HUES6 (cell line): ENCODE data around the gene SLC16A5.

Experiments
- H3K27ac ChIP-seq: 2 replicates; pipeline ENCODE4 v1.7.0; 2013; ENCODE audit warnings: low read depth, mild to moderate bottlenecking, low read length, inconsistent platforms
- H3K27me3 ChIP-seq: 2 replicates; pipeline ENCODE4 v1.6.1; 2013; ENCODE audit warnings: low read length; ENCODE audit not compliant: control insufficient read depth, insufficient read depth
- H3K36me3 ChIP-seq: 2 replicates; pipeline ENCODE4 v1.6.1; 2013; ENCODE audit warnings: low read length; ENCODE audit not compliant: control insufficient read depth, insufficient read depth
- H3K4me1 ChIP-seq: 2 replicates; pipeline ENCODE4 v1.6.1; 2013; ENCODE audit warnings: low read length; ENCODE audit not compliant: control insufficient read depth, insufficient read depth
- H3K4me3 ChIP-seq: 2 replicates; pipeline ENCODE4 v1.5.1; 2013; ENCODE audit warnings: low read depth, low read length
- H3K9ac ChIP-seq: one replicate; pipeline ENCODE4 v1.6.1; 2013; ENCODE audit warnings: mild to moderate bottlenecking, low read length
- H3K9me3 ChIP-seq: 2 replicates; pipeline ENCODE4 v1.6.1; 2013; ENCODE audit warnings: low read depth, low read length; ENCODE audit not compliant: control insufficient read depth, insufficient read depth

The SLC16A5 gene

DNA sequence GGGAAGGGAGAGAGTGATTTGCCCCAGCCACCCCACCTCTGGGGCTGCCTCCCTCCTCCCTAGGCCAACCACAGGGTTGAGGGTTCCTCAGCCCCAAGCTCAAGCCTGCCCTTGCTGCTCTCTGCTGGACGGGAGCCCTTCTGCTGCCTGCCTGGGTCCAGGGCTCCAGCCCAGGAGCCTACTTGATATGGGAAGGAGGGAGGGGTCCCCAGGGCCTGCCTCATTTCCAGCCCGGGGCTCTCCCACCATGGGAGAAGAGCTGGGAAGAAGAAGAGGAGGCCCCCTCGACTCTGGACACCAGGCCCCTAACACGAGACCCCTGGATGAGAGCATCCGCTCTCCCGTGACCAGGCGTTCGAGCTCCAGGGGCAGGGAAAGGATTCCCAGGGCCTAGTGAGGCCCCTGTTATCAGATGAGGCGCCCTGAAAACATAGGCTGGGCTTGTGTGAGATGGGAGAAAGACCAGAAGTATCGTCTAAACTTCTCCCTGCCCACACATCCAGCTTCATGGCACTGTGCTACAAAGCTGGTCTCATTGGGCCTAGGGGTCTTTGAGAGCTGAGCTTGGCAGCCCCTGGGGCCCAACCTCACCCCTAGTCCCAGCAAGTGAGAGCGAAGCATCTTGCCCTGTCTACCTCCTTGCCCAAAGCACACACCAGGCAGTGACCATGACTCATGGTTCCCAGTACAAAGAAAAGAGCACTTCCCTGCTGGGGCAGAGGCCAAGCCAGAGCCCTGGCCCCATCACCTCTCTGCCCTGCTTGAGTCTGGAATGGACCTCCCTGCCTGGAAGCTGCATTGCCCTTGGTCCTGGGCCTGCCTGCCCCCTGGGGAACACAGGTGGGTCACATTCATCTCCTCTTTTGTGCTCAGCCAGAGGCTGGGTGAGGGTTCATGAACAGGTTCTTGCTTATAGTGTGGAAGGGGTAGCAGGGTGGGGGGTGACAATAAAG is 987 bp downstream of the SLC16A5 start:
- Histone ChIP-seq H3K27me3 (no peaks in the 10 kb centered on the region), H3K36me3 (no peaks in the 10 kb centered on the region), H3K9ac (peak overlapping the region; percentile 96), H3K27ac (peak overlapping the region; percentile 97), H3K9me3 (no peaks in the 10 kb centered on the region), H3K4me3 (peak overlapping the region; percentile 83), H3K4me1 (peaks cover 63% of the 10 kb centered on the region)

DNA sequence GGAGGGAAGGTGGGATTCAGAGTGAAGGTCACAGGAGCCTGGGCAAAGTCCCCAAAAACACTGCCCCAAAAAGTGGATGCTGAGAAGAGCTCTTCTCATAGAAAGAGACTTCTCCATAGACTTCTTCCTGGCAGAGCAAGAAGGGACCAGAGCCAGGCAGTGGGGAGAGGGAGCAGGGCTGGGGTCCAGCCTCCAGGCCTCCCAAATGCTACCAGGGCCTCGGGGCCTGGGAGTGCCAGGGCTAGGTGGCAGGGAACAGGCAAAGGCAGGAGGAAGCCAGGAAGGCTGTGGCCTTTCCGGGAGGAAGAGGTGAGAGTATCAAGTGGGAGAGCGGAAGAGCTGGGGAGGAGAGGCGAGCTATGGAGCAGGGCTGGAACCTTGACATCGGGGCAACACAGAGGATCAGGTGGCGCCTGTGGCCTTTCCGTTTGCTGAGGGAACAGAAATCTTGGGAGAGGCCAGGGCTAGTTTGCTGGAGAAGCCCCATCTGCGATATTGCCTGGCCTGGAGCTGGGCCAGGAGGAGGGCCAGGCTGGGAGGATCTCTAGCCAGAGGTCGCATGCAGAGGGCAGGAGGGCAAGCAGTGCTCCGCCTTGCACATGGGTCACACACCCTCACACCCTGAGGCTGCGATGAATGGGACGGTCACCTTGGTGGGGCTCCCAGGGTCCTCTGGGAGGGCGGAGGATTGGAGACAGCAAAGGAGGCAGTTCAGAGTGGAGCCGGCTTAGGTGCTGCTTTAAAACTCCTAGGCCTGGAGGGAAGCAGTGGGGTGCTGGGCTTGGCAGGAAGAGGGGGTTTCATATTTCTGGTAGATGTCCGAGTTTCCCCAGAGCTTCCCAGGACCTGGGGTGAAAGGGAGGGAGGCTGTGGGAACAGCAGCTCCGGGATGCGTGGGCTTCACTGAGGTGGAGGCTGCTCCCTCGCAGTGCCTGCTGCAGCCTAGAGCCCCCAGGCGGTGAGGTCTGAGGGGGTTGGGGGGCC is 3.4 kb downstream of the SLC16A5 start:
- Histone ChIP-seq H3K9ac (peak overlapping the region; percentile 48), H3K27me3 (no peaks in the 10 kb centered on the region), H3K36me3 (peaks cover 6% of the 10 kb centered on the region; the same call in 1 of the 2 replicates), H3K4me3 (peak overlapping the region; percentile 7; the same call in 1 of the 2 replicates), H3K9me3 (no peaks in the 10 kb centered on the region), H3K27ac (peak overlapping the region; percentile 39; the same call in 1 of the 2 replicates), H3K4me1 (peaks cover 61% of the 10 kb centered on the region)

DNA sequence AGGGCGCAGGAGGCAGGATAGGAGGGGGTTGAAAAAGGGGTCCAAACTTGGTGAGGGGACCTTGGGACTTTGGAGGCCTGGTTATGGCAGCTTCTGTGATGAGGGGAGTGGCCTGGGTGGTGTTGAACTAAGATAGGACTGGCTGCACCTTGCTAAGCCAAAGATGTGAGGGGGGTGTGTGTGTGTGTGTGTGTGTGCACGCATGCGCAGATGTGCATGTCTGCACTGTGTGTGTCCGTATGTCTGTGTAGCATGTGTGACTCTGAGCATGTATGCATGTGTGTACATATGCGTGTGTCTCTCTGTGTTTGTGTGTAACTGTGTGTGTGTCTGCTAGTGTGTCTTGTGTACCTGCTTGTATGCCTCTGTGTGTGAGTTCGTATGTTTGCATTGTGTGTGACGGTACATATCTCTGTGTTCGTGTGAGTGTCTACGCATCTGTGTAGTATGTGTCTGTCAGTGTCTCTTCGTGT is 4.1 kb downstream of the SLC16A5 start:
- Histone ChIP-seq H3K9me3 (no peaks in the 10 kb centered on the region), H3K36me3 (peaks cover 6% of the 10 kb centered on the region), H3K4me1 (peaks cover 57% of the 10 kb centered on the region), H3K9ac (no peak overlapping the region), H3K27ac (no peak overlapping the region), H3K27me3 (no peaks in the 10 kb centered on the region), H3K4me3 (peak overlapping the region; percentile 7; the same call in 1 of the 2 replicates)

DNA sequence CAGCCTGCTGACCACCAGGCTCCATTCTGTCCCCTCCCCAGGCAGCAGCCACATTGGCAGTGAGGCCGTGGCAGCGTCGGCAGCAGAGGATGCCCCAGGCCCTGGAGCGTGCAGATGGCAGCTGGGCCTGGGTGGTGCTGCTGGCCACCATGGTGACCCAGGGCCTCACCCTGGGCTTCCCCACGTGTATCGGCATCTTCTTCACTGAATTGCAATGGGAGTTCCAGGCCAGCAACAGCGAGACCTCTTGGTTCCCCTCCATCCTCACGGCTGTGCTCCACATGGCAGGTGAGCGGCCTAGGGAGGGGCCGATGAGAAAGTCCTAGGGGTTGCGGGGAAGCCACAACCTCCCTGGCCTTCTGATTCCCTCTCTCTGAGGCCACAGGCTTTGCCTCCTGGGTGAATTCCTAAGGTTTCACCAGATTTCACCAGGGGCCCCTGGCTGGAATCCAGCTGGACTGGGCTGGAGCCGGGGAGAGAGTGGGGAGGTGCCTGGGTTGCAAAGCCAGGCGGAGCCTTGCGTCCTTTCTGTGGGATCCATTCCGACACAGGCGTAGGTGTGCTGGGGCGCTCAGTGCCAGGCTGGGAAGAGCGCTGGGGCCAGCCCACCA is 5.9 kb downstream of the SLC16A5 start:
- Histone ChIP-seq H3K9ac (no peak overlapping the region), H3K4me1 (peaks cover 46% of the 10 kb centered on the region), H3K27ac (no peak overlapping the region)

DNA sequence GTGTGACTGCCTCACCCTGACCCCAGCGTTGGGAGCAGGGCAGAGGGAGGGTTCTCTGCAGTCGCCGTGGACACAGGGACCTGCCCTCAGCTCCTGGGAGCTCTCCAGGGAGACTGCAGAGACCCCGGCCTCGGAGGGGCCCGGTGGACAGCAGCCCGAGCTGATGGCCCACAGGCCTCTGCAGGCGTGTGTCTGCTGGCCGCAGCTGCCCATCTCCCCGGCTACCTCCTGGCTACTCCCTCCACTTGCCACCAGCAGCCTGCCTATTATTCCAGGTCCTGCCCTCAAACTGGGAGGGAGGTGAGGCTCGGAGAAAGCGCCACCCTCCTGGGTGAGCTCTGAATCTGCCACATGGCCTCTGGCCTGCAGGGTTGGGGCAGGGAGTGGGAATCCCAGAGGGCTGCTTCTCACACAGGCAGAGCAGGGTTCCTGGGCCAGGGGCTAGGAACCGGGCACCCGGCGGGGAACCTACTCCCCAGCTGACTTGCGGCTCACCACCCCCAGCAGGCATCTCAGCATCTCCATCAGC is 7.2 kb downstream of the SLC16A5 start:
- no peak overlapping the region for H3K27ac ChIP-seq
- no peaks in the 10 kb centered on the region for H3K27me3 ChIP-seq
- no peak overlapping the region for H3K4me3 ChIP-seq
- peaks cover 36% of the 10 kb centered on the region for H3K4me1 ChIP-seq
- peaks cover 32% of the 10 kb centered on the region for H3K36me3 ChIP-seq
- H3K9ac ChIP-seq = no peak overlapping the region
- no peaks in the 10 kb centered on the region for H3K9me3 ChIP-seq

More for the DNA sequence above, 5.9 kb downstream of the SLC16A5 start:
- no peak overlapping the region for H3K4me3 ChIP-seq
- H3K27me3 ChIP-seq = no peaks in the 10 kb centered on the region
- no peaks in the 10 kb centered on the region for H3K9me3 ChIP-seq
- peaks cover 21% of the 10 kb centered on the region for H3K36me3 ChIP-seq

DNA sequence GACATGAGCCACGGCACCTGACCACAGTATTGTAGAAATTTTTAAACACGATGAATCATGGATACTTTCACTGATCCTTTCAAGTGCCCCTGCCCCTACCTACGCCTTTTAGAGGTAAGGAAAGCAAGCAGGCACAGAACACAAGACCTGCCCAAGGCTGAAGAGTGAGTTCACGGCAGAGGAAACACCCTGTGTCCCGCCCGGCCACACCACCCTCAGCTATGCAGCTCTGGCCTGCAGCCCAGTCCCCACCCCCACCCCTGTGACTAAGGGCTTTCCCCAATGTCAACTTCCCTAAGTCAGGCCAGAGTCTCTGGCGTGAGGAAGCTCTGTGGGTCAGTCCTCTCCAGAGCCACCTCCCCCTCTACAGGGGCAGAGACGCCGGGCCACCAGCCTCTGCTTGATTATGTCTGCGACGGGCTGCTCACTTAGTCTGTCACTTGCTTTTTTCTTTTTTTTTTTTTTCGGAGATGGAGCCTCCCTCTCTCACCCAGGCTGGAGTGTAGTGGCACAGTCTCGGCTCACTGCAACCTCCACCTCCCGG is 8.4 kb downstream of the SLC16A5 start:
- no peaks in the 10 kb centered on the region for H3K27me3 ChIP-seq
- H3K9ac ChIP-seq = peak overlapping the region; percentile 33
- H3K36me3 ChIP-seq = peaks cover 41% of the 10 kb centered on the region
- H3K27ac ChIP-seq = peak overlapping the region; percentile 53; the same call in 1 of the 2 replicates
- H3K4me3 ChIP-seq = no peak overlapping the region
- H3K9me3 ChIP-seq = no peaks in the 10 kb centered on the region
- H3K4me1 ChIP-seq = peaks cover 28% of the 10 kb centered on the region

DNA sequence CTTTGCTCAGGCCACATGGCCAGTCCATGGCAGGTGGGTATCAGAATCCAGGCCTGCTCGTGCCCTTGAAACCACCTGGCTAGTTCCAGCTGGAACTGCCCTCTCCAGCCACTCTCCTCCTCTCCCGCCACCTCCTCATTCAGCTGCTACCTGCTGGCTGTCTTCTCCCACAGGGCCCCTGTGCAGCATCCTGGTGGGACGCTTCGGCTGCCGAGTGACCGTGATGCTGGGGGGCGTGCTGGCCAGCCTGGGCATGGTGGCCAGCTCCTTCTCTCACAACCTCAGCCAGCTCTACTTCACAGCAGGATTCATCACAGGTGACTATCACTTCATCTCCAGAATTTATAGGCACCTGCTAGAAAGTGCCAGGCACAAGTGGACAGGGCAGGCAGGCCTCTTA is 10.1 kb downstream of the SLC16A5 start:
- peaks cover 41% of the 10 kb centered on the region for H3K36me3 ChIP-seq
- no peak overlapping the region for H3K27ac ChIP-seq
- H3K9ac ChIP-seq = no peak overlapping the region

DNA sequence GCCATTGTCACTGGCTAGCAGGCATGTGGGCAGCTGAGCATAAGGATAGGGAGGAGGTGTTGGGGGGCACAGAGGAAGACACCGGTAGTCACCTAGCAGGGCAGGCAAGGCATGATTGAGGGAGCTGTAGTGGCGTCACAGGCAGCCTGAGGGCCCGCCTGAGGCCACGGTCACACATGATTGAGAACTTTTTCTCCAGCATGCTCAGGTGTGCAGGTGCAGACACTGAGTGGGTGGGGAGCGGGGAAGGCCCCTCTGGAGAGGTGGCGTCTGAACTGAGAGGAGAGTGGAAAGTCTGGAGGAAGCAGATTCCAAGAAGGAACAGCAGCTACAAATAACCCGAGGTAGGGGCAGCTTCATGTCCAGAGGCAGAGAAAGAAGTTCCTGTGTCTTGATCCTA is 11.1 kb downstream of the SLC16A5 start:
- H3K9me3 ChIP-seq = no peaks in the 10 kb centered on the region
- H3K27ac ChIP-seq = no peak overlapping the region
- H3K4me3 ChIP-seq = no peak overlapping the region
- H3K4me1 ChIP-seq = peaks cover 14% of the 10 kb centered on the region; the same call in 1 of the 2 replicates
- H3K9ac ChIP-seq = no peak overlapping the region
- peaks cover 45% of the 10 kb centered on the region for H3K36me3 ChIP-seq
- no peaks in the 10 kb centered on the region for H3K27me3 ChIP-seq

More for the DNA sequence above, 10.1 kb downstream of the SLC16A5 start:
- no peaks in the 10 kb centered on the region for H3K27me3 ChIP-seq
- H3K4me3 ChIP-seq = no peak overlapping the region
- no peaks in the 10 kb centered on the region for H3K9me3 ChIP-seq
- peaks cover 22% of the 10 kb centered on the region for H3K4me1 ChIP-seq

DNA sequence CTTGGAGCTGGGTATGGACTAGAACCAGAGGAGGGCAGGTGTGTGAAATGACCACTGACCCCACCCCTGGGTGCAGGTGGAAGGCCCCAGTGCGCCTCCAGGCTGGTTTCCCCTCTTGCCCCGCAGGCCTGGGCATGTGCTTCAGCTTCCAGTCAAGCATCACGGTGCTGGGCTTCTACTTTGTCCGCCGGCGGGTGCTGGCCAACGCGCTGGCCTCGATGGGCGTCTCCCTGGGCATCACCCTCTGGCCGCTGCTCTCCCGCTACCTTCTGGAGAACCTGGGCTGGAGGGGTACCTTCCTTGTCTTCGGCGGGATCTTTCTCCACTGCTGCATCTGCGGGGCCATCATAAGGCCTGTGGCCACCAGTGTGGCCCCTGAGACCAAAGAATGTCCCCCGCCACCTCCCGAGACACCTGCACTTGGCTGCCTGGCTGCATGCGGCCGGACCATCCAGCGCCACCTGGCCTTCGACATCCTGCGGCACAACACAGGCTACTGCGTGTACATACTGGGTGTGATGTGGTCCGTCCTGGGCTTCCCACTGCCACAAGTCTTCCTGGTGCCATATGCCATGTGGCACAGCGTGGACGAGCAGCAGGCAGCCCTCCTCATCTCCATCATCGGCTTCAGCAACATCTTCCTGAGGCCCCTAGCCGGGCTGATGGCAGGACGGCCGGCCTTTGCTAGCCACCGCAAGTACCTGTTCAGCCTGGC is 12.3 kb downstream of the SLC16A5 start:
- H3K27ac ChIP-seq = no peak overlapping the region
- peaks cover 14% of the 10 kb centered on the region; the same call in 1 of the 2 replicates for H3K4me1 ChIP-seq
- H3K27me3 ChIP-seq = no peaks in the 10 kb centered on the region
- H3K4me3 ChIP-seq = no peak overlapping the region
- H3K9ac ChIP-seq = no peak overlapping the region
- H3K9me3 ChIP-seq = no peaks in the 10 kb centered on the region
- H3K36me3 ChIP-seq = peaks cover 45% of the 10 kb centered on the region
